Measurements from ENCODE around the gene IQCC.

The IQCC gene

GRCh38 chr1:32192220-32192948 lies 13.1 kb upstream of the IQCC start:
- DNase-seq: no peak
- in situ Hi-C loops (cut with HindIII; ENCODE audit: low pct_ligation_motif_present, low pct_unique_long_range_greater_than_20kb, low sequenced_read_pairs): no loop called here

- in situ Hi-C loops (cut with HindIII; ENCODE audit: low pct_ligation_motif_present, low pct_unique_long_range_greater_than_20kb, low sequenced_read_pairs): no loop called here
- DNase-seq: no peak
Observed at GRCh38 chr1:32194984-32195383, 10.5 kb upstream of the IQCC start.

- DNase-seq: no peak
- in situ Hi-C loops (cut with HindIII; ENCODE audit: low pct_ligation_motif_present, low pct_unique_long_range_greater_than_20kb, low sequenced_read_pairs): no loop called here
Observed at GRCh38 chr1:32195531-32195930, 9.9 kb upstream of the IQCC start.

DNA sequence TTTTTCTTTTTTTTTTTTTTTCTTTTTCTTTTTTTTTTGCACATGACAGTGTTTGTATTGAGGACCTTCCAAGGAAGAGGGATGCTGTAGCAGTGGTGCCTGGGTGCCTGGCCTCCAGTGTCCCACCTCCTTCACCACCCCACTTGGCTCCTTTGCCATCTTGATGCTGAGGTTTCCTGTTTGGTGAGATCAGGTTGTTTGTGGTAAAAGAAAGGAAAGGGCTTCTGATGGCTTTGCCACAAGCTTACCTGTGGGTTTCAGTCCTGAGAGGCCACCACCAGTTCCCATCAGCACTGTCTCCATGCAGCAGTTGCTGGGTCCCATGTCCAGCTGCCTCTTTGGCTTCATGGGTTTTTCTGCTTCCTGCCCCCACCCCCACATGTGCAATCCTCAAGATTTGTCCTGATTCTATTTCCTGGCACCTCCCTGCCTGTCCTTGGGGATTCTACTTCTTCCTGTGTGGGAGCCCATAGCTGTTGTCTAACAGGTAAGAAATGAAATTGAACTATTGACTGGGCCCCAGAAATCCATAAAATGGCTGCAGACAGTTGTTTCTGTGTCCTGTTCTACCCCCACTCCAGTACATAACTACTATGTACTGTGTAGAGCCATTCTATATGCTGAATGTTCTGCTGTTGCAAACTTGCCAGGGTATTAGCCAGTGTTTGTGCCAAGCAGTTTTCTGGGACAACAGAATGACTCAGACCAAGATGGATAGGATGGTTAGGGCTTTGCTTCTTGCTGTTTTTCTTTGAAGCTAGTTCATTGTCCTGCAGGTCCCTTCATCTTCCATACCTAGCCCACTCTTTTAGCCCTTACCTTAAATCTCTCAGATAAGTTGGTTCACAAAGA lies 9.3 kb upstream of the IQCC start:
- DNase-seq: no peak
- in situ Hi-C loops (cut with HindIII; ENCODE audit: low pct_ligation_motif_present, low pct_unique_long_range_greater_than_20kb, low sequenced_read_pairs): no loop called here

DNA sequence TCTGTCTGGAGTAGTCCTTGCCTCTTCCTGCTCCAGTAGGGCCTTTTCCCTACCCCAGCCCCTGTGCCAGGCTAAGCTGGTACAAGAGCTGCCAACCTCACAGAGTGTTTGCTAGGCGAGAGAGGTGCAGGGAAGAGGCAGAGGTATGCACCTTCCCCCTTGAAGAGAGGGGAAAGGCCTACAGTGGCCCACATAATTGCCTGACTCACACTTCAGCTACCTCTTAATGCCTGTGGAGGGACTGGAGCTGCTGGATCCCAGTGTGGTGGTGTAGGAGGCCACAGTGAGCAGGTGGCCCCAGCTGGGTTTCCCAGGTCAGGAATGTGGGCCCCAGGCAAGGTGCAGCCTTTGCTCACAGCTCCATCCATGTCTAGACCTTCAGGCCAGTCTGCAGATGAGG lies 8.4 kb upstream of the IQCC start:
- no peak for DNase-seq
- in situ Hi-C loops (cut with HindIII; ENCODE audit: low pct_ligation_motif_present, low pct_unique_long_range_greater_than_20kb, low sequenced_read_pairs): no loop called here

GRCh38 chr1:32197837-32198236 lies 7.6 kb upstream of the IQCC start:
- DNase-seq: no peak

GRCh38 chr1:32198237-32199042 lies 7.0 kb upstream of the IQCC start:
- DNase-seq: no peak
- in situ Hi-C loops (cut with HindIII; ENCODE audit: low pct_ligation_motif_present, low pct_unique_long_range_greater_than_20kb, low sequenced_read_pairs): no loop called here

More at GRCh38 chr1:32197837-32198236, 7.6 kb upstream of the IQCC start:
- in situ Hi-C loops (cut with HindIII; ENCODE audit: low pct_ligation_motif_present, low pct_unique_long_range_greater_than_20kb, low sequenced_read_pairs): no loop called here

DNA sequence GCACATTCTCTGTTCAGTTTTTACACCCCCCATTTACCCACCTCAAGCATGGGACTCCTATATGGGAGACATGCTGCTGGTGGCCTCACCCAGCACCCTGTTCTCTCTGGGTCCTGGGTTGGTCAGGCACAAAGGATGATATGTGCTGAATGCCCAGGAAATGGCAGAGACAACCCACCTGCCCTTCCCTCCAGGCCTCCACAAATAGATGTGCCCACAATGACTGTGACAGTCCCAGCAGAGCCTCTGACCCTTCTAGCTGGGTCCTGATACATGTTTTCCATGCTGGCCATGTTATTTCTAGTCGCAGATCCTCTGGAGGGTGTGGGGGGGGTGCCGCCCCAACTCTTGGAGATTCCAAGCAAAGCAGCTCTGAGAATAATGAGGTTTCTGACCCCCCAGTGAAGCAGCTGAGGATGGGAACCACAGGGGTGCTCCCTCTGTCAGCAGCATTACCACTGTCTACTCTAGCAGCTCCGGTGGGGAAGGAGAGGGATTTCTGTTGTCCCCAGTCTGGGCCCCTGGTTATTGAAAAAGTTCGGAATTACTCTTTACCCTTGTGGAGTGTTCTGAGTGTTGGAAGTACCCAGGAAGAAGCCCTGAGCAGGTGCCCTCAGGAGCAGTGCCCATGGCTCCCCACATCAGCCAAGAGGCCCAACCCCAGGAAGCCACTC lies 6.3 kb upstream of the IQCC start:
- DNase-seq: no peak
- in situ Hi-C loops (cut with HindIII; ENCODE audit: low pct_ligation_motif_present, low pct_unique_long_range_greater_than_20kb, low sequenced_read_pairs): no loop called here

- no peak for DNase-seq
- in situ Hi-C loops (cut with HindIII; ENCODE audit: low pct_ligation_motif_present, low pct_unique_long_range_greater_than_20kb, low sequenced_read_pairs): no loop called here
Observed at GRCh38 chr1:32199717-32200072, 5.8 kb upstream of the IQCC start.

- in situ Hi-C loops (cut with HindIII; ENCODE audit: low pct_ligation_motif_present, low pct_unique_long_range_greater_than_20kb, low sequenced_read_pairs): no loop called here
- DNase-seq: peak; percentile 48
Observed at GRCh38 chr1:32200226-32201010, 5.1 kb upstream of the IQCC start, which contains the start of gene CCDC28B. CCDC28B (plus strand) TSS chr1:32200595; CDS start chr1:32201936, 1,341 bp downstream.

GRCh38 chr1:32201011-32201855 lies 4.2 kb upstream of the IQCC start:
- in situ Hi-C loops (cut with HindIII; ENCODE audit: low pct_ligation_motif_present, low pct_unique_long_range_greater_than_20kb, low sequenced_read_pairs): no loop called here
- DNase-seq: peak; percentile 25

DNA sequence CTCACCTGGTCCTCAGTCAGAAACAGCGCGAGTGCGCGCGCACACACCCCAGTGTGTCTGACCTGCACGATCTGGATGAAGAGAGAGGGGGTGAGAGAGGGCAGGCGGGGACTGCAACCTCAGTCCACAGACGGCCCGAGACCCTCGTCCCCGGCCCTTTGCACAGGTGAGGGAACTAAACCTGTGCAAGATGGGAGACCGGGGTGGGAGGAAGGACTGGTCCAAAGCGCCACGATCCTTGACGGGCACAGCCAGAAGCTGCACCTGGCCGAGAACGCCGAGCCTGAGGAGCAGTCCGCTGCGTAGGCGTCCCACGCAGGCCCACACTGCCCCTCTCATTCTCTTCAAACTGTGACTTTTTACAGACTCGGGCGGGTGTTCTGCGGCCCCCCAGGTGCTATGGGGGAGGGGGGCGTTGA lies 519 bp upstream of the IQCC start:
- in situ Hi-C loops (cut with HindIII; ENCODE audit: low pct_ligation_motif_present, low pct_unique_long_range_greater_than_20kb, low sequenced_read_pairs): no loop called here
- no peak for DNase-seq

DNA sequence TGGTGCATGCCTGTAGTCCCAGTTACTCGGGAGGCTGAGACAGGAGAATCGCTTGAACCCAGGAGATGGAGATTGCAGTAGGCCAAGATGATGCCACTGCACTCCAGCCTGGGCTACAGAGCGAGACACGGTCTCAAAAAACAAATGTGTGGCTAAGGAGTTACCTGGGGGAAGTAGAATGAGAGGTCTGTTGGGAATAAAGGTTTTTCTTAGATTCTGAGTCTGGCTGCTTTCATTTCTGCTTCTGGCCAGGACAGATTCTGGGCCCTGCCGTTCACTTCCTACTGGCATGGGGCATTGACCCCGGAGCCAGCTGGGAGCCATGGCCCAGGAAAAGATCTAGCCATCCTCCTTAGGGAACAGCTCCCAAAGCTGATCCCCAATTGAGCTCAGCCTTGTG lies 3.0 kb downstream of the IQCC start:
- no peak for DNase-seq
- in situ Hi-C loops (cut with HindIII; ENCODE audit: low pct_ligation_motif_present, low pct_unique_long_range_greater_than_20kb, low sequenced_read_pairs): no loop called here

GRCh38 chr1:32208891-32209328 lies 3.4 kb downstream of the IQCC start, which contains the start of gene DCDC2B:
DCDC2B (plus strand) TSS chr1:32209089; CDS start chr1:32209094, 5 bp downstream.
- DNase-seq: peak; percentile 78
- in situ Hi-C loops (cut with HindIII; ENCODE audit: low pct_ligation_motif_present, low pct_unique_long_range_greater_than_20kb, low sequenced_read_pairs): no loop called here

- DNase-seq: peak; percentile 67
- in situ Hi-C loops (cut with HindIII; ENCODE audit: low pct_ligation_motif_present, low pct_unique_long_range_greater_than_20kb, low sequenced_read_pairs): no loop called here
Observed at GRCh38 chr1:32215629-32216480, 10.4 kb downstream of the IQCC start.

GRCh38 chr1:32216566-32216965 lies 11.1 kb downstream of the IQCC start:
- in situ Hi-C loops (cut with HindIII; ENCODE audit: low pct_ligation_motif_present, low pct_unique_long_range_greater_than_20kb, low sequenced_read_pairs): no loop called here
- no peak for DNase-seq
